GM18517 (cell line): ENCODE data around the gene SLC6A9.
A peak's percentile ranks its signal among the peaks of the same experiment; 100 is the strongest.

Experiments
- ATAC-seq: cut with Tn5 transposase; IDR thresholded peaks from one replicate; pipeline ENCODE4 v1.9.1; 2021; ENCODE audit warnings: mild to moderate bottlenecking, moderate library complexity; ENCODE audit not compliant: unreplicated experiment

The SLC6A9 gene

DNA sequence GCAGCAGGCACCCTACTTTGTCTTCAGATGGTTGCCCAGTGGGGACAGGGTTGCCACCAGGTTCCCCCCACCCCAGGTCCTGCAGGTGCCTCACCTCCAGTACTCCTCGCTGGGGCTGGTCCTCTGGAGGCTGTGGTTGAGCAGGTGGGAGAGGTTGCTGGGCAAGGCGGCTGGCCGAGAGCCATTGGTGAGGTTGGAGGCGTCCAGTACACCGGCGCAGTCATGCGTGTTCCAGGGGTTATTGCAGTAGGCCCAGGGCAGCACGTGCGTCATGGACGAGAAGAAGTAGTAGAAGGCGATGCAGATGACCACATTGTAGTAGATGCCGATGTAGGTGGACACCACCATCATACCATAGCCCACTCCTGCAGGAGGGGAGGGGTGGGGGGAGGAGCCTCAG is 23.0 kb downstream of the SLC6A9 start:
- no peak for ATAC-seq

DNA sequence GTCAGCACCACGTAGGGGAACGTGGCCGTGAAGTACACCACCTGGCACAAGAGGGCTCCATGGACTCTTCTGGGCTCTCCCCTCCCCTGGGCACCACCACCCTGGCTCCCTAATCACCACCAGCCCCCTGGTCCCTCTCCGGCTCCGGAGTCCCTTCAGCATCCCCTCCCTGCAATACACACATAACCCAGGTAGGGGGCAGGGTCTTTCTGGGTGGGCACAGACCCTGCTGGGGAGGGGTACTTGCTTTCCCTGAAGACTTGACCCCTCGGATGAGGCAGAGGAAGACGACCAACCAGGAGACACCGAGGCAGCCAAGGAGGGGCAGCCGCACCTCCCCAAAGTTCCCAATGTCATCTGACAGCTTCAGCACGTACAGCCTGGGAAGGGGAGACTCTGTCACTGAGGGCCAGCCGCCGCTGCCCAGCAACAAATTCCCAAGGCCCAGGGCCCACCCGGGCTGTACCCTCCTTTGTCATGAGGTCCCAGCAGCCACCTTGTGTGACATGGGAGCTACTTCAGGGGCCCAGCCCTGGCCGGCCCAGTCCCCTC is 28.6 kb downstream of the SLC6A9 start:
- no peak for ATAC-seq

DNA sequence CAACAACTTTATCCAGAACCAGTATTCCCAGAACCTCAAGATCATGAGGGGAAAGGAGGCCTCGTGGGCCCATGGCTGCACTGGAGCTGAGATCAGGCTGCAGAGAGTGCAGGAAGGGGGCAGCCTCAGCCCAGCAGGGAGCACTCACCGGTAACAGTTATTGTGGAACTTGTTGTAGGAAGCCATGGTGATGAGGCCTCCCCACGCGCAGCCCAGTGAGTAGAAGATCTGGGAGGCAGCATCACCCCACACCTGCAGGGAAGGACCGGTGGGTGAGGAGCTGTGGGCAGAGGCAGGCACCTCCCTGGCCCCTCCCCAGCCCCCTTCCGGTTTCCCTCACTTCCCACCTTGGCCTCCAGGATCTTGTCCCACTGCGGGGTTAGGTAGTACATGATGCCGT is 29.1 kb downstream of the SLC6A9 start:
- ATAC-seq, result no peak

DNA sequence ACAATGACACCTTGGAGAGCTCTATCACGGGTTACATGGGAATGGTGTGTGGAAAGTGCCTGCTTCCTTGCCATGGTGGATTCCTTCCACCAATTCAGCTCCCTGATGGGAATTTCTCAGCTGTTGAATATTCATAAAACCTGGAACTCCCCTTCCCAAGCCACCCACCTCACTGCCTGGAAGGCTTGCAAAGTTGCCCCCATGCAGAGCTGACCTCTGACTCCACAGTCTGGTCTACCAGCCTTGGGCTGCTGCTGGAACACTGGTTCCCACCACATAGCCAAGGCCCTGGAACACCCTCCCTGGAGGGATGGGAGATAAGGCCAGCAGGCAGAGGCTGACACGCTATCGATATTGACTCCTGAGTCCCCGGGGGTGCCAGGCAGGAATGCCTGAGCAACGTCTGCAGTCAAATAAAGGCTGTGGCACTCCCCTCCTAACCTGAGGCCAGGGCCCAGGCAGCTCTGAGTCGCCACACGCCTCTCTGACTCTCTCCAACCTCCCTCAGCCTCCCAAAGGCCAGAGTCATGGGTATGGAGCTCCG is 31.1 kb downstream of the SLC6A9 start:
- no peak for ATAC-seq

DNA sequence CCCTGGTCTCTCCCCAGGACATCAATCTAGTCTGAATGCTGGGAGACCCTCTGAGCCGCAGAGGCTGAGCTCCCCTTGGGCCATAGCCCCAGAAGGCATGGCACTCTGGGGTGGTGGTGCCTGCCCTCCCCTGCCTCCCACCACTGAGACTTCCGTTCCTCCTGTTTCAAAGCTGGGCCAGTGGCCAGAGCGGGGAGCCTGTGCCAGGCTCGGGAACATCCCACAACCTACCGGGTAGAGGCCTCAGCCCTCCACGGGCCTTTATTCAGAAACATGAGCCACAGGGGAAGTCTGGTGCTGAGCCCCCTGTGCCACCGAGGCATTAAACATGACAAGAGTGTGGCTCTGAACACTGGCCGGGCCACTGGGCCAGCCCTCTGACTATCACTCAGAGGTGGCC is 31.8 kb downstream of the SLC6A9 start:
- no peak for ATAC-seq

DNA sequence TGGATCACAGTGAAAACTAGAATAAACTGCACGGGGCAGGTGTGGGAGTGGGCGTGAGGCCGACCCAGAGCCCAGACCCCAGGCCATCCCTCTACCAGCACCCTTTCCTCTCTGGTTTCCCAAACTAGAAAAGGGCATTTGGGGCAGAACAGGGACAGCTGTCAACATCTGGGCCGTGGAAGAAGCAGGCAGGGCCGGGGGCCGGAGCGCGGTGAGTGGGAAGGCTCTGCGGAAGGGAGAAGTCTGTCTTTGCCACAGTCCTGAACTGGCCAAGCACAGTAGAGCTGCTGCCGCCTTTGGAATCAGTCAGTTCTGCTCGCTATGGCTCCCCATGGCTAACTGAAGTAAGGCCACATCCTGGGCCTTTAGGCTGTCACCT is 33.3 kb downstream of the SLC6A9 start:
- no peak for ATAC-seq

DNA sequence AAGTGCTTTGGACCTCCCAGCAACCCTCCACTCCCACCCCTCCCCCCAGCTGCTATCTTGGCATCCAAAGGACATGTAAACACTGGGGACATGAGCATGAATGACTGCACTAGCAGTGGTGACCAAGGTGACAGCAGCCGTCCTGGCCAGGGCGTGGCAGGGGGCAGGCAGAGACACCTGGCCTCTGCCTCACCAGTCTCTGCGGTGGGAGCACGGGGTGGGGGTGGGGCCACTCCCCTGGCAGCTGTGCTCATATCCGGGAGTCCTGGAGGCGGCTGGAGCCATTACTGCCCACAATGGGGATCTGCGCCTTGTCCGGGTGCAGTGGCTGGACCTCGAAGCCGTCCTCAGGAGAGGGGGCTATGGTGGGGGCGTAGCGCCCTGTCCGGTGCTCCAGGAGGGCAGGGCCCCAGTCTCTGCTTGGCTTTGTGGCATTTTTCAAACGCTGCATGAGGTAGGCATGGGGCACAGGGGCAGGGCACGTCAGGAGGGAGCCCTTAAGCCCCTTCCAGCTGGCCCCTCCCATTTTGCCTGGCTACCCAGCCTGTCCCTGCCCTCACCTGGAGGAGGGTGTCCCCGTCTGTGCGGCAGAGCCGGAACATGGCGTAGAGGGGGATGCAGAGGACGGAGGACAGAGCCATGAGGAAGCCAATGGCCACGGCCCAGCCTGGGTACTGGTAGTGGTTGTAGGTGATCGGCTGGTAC is 33.8 kb downstream of the SLC6A9 start:
- ATAC-seq, result no peak

DNA sequence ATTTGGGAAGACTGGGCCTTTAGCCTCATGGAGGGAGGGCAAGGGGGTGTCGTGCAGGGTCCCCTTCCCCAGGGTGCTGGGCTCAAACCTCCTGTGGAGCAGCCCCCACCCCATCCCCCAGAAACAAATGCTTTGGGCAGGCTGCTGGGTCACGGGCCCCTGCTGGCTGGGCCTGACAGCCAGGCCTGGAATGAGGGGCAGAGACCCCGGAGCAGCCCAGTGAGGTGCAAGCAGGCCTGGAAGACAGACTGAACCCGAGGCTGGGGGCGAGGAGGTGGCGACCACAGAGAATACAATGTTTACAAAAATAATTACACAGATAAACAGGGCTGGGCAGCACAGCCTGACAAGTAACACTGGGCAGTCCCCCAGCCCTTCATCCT is 34.5 kb downstream of the SLC6A9 start:
- no peak for ATAC-seq

DNA sequence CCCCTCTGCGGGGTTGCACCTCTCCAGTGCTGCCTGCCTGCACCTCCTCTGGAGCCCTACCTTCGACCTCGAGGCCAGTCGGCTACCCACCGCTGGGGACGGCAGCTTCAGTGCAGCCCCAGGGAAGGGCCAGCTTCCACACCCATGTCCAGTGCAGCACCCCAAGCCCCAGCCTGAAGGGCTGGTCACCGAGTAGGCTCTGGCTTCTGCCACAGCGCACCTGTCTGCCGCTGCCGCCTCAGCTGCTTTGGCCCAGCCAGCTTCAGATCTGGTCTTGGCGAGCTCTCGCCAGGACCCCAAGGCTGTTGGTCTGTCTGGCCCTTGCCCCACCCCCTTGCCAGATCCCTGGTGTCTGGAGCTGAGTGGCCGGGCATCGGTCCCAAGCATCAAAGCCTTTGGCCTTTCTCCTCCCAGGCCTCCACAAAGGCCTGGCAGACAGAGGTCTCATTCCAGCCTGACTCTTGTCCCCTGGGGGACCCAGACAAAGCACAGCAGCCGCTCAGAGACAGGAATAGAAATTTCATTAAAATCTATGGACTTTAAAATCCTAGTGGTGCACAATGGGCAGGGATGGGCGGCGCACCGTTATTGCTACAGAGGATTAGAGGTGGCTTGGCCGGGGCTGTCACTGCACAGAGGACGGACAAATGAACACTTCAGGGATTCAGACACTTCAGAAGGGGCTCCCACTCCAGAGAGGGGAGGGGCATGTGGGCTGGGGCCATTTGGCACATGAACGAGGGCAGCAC is 35.1 kb downstream of the SLC6A9 start:
- no peak for ATAC-seq

DNA sequence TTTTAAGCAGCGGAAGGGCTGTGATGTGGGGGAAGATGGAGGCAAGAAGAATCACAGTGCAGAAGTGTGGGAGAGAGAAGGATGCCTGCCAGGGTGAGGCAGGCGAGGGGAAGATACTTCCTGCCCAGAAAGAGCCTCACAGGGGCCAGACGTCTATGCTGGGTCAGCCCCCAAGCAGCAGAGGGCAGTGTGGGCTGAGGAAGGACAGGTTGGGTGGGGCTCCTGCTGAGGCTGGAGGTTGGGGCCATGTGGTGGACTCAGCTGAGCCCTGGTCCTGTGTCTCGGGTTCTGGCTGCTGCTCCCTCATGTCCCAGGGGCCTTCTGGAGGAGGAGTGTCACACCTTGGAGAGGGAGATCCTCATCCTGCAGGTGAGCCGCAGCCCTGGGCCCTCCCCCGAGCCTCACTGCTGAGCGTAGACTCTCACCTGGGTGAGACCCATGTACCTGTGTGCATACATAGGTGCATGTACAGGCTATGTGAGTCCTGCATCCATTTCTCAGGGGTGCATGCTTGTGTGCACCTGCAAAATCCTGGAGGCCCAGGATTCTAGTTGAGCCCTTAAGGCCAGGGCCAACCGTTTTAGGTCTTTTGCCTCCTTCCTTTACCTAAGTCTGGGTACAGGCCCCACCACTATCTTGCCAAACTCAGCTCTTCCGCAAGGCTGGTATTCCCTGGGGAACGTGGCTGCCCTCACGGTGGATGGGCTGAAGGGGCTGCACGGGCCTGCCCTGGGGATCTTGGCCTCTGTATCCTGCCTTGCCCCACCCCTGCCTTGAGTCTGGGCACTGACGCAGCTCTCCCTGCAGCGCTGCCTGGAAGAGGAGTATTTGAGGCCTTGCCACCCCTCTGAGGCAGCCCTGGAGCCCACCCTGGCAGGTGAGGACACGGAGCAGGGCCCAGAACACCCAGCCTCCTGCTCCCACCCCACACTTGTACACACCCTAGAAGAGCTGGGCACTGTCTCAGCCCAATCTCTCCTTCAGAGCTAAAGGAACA is 36.2 kb downstream of the SLC6A9 start:
- ATAC-seq, result no peak

DNA sequence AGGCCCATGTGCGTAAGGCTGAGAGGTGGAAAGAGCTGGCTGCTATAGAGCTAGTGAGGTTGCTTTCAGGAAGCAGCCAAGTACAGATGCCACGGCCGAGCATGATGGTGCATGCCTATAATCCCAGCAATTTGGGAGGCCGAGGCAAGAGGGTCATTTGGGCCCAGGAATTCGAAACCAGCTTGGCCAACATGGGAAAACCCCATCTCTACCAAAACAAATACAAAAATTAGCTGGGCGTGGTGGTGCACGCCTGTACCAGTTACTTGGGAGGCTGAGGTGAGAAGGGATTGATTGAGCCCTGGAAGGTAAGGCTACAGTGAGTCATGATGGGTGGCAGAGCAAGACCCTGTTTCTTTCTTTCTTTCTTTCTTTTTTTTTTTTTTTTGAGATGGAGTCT is 37.2 kb downstream of the SLC6A9 start:
- ATAC-seq, result no peak

DNA sequence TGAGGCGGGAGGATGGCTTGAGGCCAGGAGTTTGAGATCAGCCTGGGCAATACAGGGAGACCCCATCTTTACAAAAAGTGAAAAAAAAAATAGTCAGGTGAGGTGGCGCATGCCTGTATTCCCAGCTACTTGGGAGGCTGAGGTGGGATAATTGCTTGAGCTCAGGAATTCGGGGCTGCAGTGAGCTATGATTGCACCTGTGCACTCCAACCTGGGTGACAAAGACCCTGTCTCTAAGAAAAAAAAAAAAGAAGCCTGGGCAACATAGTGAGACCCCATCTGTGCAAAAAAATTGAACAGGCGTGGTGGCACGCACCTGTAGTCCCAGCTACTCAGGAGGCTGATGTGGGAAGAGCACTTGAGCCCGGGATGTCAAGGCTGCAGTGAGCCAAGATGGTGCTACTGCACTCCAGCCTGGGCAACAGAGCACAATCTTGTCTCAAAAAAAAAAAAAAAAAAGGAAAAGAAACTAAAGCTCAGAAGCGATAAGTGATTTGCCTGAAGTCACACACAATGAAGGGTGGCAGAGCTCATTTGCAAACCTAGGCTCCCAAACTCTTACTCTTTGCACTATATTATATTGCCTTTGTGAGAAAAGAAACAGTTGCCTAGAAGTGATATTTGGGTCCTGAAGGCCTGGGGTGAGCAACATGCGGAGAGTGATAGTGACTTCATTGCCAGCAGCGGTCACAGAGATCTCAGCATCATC is 37.9 kb downstream of the SLC6A9 start:
- ATAC-seq, result no peak

DNA sequence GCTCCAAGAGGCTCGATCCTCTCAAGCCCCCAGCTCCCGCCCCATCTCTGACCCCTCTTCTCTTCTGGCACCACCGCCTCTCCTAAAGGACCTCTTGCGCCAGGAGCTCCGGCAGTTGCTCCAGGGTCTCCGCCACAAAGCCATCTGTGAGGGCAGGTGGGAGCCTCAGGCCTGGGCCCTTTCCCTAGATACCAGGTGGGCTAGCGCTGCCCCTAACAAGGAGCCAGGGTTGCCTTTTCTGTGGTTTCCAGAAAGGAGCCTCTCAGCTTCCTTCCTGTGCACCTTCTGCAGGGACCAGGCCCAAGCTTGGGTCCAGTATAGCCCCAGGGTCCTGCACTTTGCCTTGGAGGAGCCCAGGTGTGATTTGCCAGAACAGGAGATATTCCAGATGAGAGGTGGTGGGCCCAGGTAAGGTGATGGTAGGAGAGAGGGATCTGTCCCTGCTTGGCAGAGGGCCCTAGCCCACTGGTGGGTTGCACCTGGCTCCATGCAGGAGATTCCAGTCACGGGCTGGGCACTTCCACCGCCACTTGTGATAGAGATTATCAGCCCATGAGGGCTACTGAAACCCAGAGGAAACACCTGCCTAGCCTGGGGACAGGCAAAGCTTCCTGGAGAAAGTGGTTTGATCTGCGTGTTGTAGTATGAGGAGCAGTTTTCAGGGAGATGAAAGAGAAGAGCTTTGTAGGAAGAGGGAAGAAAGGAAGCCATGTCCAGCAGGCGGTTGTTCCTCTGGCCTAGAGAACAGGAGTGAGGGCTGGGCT is 38.8 kb downstream of the SLC6A9 start:
- no peak for ATAC-seq

DNA sequence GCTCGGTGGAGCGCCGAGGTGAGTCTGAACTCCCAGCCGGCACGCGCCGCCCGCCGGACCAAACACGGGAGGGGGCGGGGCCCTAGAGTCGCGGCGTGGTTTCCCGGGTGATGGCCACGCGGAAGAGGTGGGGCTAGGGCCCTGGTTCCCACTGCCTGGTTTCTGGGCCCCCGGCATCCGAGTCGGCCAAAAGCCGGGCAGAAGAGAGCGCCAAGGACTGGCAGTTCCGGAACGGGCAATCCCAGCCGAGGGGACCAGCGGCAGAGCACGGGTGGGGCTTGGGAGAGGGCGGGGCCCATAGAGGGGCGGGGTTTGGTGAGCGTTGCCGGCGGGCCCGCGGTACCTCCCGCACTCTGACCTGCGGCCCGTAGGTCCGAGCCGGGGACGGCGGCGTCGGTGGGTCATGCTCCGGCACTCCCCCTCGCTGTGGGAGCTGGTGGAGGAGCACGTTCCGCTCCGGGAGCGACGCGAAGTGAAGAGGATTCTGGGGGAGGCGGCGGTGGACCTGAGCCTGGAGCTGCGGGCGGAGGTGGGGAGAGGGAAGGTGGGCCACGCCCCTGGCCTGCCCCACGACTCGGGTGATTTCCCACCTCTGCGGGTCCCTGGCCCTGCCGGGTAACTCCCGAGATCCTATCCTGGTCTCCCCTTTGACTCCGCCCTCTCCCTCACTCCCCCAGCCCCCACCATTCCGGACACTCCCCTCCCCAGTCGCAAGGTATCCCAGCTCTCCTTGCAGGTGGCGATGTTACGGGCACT is 39.6 kb downstream of the SLC6A9 start, which contains the start of gene CCDC24:
TSS of gene CCDC24 (plus strand) at position 124 of the 756 bp plus-strand sequence. CDS start at position 404, 280 bp downstream.
- peak; percentile 56 for ATAC-seq

DNA sequence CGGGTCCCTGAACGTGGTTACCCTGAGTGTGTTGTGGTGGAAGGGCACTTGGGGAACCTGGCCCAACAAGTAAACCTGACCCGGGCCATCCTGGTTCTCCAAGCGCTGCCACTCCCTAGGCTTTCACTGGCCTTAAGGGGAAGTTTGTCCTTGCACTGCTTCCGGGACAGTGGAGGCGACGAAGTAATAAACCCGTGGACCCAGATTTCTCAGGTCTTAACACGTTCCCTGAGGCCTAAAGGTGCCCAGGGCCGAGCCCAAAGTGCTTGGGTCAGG is 40.1 kb downstream of the SLC6A9 start:
- ATAC-seq, result no peak

DNA sequence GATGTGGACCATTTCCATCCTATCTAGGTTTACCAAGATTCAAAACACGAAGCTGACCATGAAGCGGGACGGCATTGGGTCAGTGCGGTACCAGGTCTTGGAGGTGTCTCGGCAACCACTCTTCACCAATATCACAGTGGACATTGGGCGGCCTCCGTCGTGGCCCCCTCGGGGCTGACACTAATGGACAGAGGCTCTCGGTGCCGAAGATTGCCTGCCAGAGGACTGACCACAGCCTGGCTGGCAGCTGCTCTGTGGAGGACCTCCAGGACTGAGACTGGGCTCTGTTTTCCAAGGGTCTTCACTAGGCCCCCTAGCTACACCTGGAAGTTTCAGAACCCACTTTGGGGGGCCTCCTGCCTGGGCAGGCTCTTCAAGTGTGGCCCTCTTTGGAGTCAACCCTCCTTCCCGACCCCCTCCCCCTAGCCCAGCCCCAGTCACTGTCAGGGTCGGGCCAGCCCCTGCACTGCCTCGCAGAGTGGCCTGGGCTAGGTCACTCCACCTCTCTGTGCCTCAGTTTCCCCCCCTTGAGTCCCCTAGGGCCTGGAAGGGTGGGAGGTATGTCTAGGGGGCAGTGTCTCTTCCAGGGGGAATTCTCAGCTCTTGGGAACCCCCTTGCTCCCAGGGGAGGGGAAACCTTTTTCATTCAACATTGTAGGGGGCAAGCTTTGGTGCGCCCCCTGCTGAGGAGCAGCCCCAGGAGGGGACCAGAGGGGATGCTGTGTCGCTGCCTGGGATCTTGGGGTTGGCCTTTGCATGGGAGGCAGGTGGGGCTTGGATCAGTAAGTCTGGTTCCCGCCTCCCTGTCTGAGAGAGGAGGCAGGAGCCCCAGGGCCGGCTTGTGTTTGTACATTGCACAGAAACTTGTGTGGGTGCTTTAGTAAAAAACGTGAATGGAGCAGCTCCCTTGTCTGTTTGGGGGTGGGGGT is 40.7 kb downstream of the SLC6A9 start:
- no peak for ATAC-seq

DNA sequence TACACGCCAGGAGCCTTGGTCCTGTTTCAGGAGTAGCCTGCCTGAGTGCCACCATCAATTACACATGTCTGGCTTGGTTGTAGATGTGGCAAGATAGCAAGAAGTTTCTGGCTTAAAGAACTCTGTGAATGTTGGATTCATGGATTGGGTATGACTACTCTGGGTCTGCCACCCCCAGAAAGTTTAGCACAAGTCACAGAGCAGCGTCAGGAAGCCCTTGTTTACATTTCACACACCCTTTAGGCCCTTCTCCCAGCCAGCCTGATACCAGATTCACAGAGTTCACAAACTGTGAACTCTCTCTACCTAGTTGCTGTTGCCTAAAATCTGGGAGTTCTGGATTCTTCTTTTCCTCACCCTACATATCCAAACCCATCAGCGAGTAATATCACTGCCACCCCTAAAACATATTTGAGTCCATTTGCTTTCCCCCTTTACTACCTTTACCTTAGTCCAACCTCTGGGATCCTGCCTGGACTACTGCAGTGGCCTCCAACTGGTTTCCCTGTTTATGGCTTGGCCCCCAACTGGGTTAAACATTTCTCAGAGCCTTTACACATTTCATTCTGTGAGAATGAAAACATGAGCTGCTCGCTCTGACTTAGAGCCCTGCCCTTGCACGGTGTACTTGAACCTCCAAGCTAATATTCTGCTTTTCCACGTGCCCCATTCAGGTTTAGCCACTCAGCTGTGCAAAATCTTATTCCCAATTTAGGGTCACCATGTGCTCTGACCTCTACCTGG is 43.9 kb downstream of the SLC6A9 start:
- no peak for ATAC-seq
